Central memory CD8-positive, alpha-beta T cell (primary cell): ENCODE measurements around the gene RAB18.
"Not testable (repeated sequence)": the region's sequence is repeated elsewhere in the genome, so short reads cannot be mapped to it uniquely, and the experiment has no call there.

Experiments
- ATAC-seq: fragments of 150-1000 bp; cut with Tn5 transposase; replicated peaks from 2 replicates; pipeline ENCODE4 v1.10.0; 2022; ENCODE audit warnings: mild to moderate bottlenecking, moderate FRiP score, moderate number of reproducible peaks; ENCODE audit not compliant: poor library complexity, severe bottlenecking; ENCODE audit errors: extremely low read depth
- DNase-seq, 2 donors: peaks; one replicate each; pipeline ENCODE4 v3.0.0; 2021; ENCODE audit warnings: low spot score in 2 of 2
- H3K27ac Mint-ChIP-seq: one replicate; pipeline ENCODE4 v1.8.0; 2022; ENCODE audit warnings: low read depth, mild to moderate bottlenecking, moderate library complexity, mixed read lengths
- H3K27me3 Mint-ChIP-seq: one replicate; pipeline ENCODE4 v1.8.0; 2022; ENCODE audit warnings: mixed read lengths
- H3K36me3 Mint-ChIP-seq: one replicate; pipeline ENCODE4 v1.8.0; 2022; ENCODE audit warnings: mild to moderate bottlenecking, moderate library complexity, mixed read lengths; ENCODE audit not compliant: insufficient read depth
- H3K4me1 Mint-ChIP-seq: one replicate; pipeline ENCODE4 v1.8.0; 2022; ENCODE audit warnings: mixed read lengths
- H3K4me3 Mint-ChIP-seq: one replicate; pipeline ENCODE4 v1.8.0; 2022; ENCODE audit warnings: mild to moderate bottlenecking, moderate library complexity, mixed read lengths
- H3K9me3 Mint-ChIP-seq: one replicate; pipeline ENCODE4 v1.8.0; 2022; ENCODE audit warnings: mixed read lengths

Gene RAB18

GRCh38 chr10:27504007-27504807 lies at the start of gene RAB18:
Gene RAB18, plus strand, starts transcription at chr10:27504304. Its CDS starts 66 bp downstream, at chr10:27504370.
- peak within 1 kb of the TSS; percentile 99 for H3K27ac Mint-ChIP-seq
- peak; percentile 98 for ATAC-seq
- H3K27me3 Mint-ChIP-seq: no peaks in the 10 kb centered on the region
- peaks cover 27% of the 10 kb centered on the region for H3K36me3 Mint-ChIP-seq
- peak within 1 kb of the TSS; percentile 96 for H3K4me3 Mint-ChIP-seq
- H3K9me3 Mint-ChIP-seq: no peaks in the 10 kb centered on the region
- H3K4me1 Mint-ChIP-seq: peaks cover 55% of the 10 kb centered on the region
- DNase-seq: peak; percentile 90 to 96

- Mint-ChIP-seq H3K4me1 (no peaks in the 10 kb centered on the region), H3K27ac (no peak overlapping the region), H3K36me3 (no peaks in the 10 kb centered on the region), H3K9me3 (no peaks in the 10 kb centered on the region), H3K4me3 (no peak overlapping the region), H3K27me3 (peaks cover 49% of the 10 kb centered on the region)
- DNase-seq: no peak
- ATAC-seq: no peak
These were observed 49.3 kb upstream of the RAB18 start for GRCh38 chr10:27454837-27455236.

- Mint-ChIP-seq H3K36me3 (peaks cover 3% of the 10 kb centered on the region), H3K27ac (no peak overlapping the region), H3K27me3 (peaks cover 60% of the 10 kb centered on the region), H3K4me3 (no peak overlapping the region), H3K9me3 (no peaks in the 10 kb centered on the region), H3K4me1 (no peaks in the 10 kb centered on the region)
- DNase-seq (no peak), ATAC-seq (no peak)
These were observed 46.7 kb upstream of the RAB18 start for GRCh38 chr10:27457261-27457945.

GRCh38 chr10:27457966-27458365 lies 46.1 kb upstream of the RAB18 start:
- Mint-ChIP-seq H3K36me3 (peaks cover 3% of the 10 kb centered on the region), H3K4me1 (no peaks in the 10 kb centered on the region), H3K27me3 (peaks cover 60% of the 10 kb centered on the region), H3K27ac (no peak overlapping the region), H3K4me3 (no peak overlapping the region), H3K9me3 (no peaks in the 10 kb centered on the region)
- no peak for DNase-seq
- no peak for ATAC-seq

GRCh38 chr10:27461312-27461711 lies 42.8 kb upstream of the RAB18 start:
- no peak overlapping the region for H3K27ac Mint-ChIP-seq
- H3K4me3 Mint-ChIP-seq: no peak overlapping the region
- DNase-seq: no peak
- H3K4me1 Mint-ChIP-seq: peaks cover 14% of the 10 kb centered on the region
- ATAC-seq: no peak
- H3K36me3 Mint-ChIP-seq: peaks cover 3% of the 10 kb centered on the region
- H3K9me3 Mint-ChIP-seq: no peaks in the 10 kb centered on the region
- peaks cover 38% of the 10 kb centered on the region for H3K27me3 Mint-ChIP-seq

GRCh38 chr10:27463961-27464360 lies 40.1 kb upstream of the RAB18 start:
- Mint-ChIP-seq H3K4me3 (no peak overlapping the region), H3K4me1 (peaks cover 14% of the 10 kb centered on the region), H3K9me3 (no peaks in the 10 kb centered on the region), H3K27ac (no peak overlapping the region), H3K27me3 (peaks cover 13% of the 10 kb centered on the region), H3K36me3 (peaks cover 3% of the 10 kb centered on the region)
- DNase-seq (no peak), ATAC-seq (no peak)

GRCh38 chr10:27464993-27465392 lies 39.1 kb upstream of the RAB18 start:
- no peak for DNase-seq
- Mint-ChIP-seq H3K4me1 (peaks cover 14% of the 10 kb centered on the region), H3K4me3 (peak overlapping the region; percentile 10), H3K9me3 (no peaks in the 10 kb centered on the region), H3K27me3 (peaks cover 11% of the 10 kb centered on the region), H3K36me3 (peaks cover 3% of the 10 kb centered on the region), H3K27ac (peak overlapping the region; percentile 57)
- peak; percentile 75 for ATAC-seq

GRCh38 chr10:27465596-27465995 lies 38.5 kb upstream of the RAB18 start:
- Mint-ChIP-seq H3K4me3 (peak overlapping the region; percentile 10), H3K27ac (peak overlapping the region; percentile 57), H3K4me1 (peaks cover 14% of the 10 kb centered on the region)
- H3K27me3 Mint-ChIP-seq, H3K36me3 Mint-ChIP-seq, H3K9me3 Mint-ChIP-seq, ATAC-seq, DNase-seq: not testable (repeated sequence)

GRCh38 chr10:27470885-27471284 lies 33.2 kb upstream of the RAB18 start:
- Mint-ChIP-seq H3K4me3 (no peak overlapping the region), H3K36me3 (no peaks in the 10 kb centered on the region), H3K27ac (no peak overlapping the region), H3K9me3 (no peaks in the 10 kb centered on the region), H3K4me1 (peaks cover 2% of the 10 kb centered on the region), H3K27me3 (peaks cover 28% of the 10 kb centered on the region)
- DNase-seq: no peak
- no peak for ATAC-seq

GRCh38 chr10:27474741-27475140 lies 29.4 kb upstream of the RAB18 start:
- no peak overlapping the region for H3K27ac Mint-ChIP-seq
- H3K4me1 Mint-ChIP-seq: no peaks in the 10 kb centered on the region
- H3K36me3 Mint-ChIP-seq: no peaks in the 10 kb centered on the region

GRCh38 chr10:27479016-27479415 lies 25.1 kb upstream of the RAB18 start:
- Mint-ChIP-seq H3K27me3 (peaks cover 56% of the 10 kb centered on the region), H3K27ac (no peak overlapping the region), H3K9me3 (no peaks in the 10 kb centered on the region), H3K4me1 (no peaks in the 10 kb centered on the region), H3K36me3 (no peaks in the 10 kb centered on the region), H3K4me3 (no peak overlapping the region)
- ATAC-seq (no peak), DNase-seq (no peak)

More at GRCh38 chr10:27474741-27475140, 29.4 kb upstream of the RAB18 start:
- ATAC-seq (no peak), DNase-seq (no peak)
- H3K27me3 Mint-ChIP-seq: peaks cover 51% of the 10 kb centered on the region
- H3K4me3 Mint-ChIP-seq: no peak overlapping the region
- H3K9me3 Mint-ChIP-seq: no peaks in the 10 kb centered on the region

- H3K27ac Mint-ChIP-seq: no peak overlapping the region
These were observed 22.6 kb upstream of the RAB18 start for GRCh38 chr10:27481486-27481885.

More at GRCh38 chr10:27481486-27481885, 22.6 kb upstream of the RAB18 start:
- Mint-ChIP-seq H3K4me3 (no peak overlapping the region), H3K27me3 (peaks cover 63% of the 10 kb centered on the region), H3K9me3 (no peaks in the 10 kb centered on the region), H3K36me3 (no peaks in the 10 kb centered on the region), H3K4me1 (no peaks in the 10 kb centered on the region)
- ATAC-seq (no peak), DNase-seq (no peak)
